Fibroblast of mammary gland (primary cell): ENCODE results near the gene PRLR.

ENCODE experiments used
- DNase-seq: peaks from one replicate; pipeline ENCODE4 v3.0.0-alpha.2; 2010; ENCODE audit warnings: low read depth
- H3K4me3 ChIP-seq: 2 replicates; pipeline ENCODE4 v1.5.1; 2011; ENCODE audit warnings: low read depth, mild to moderate bottlenecking, low read length, moderate library complexity; ENCODE audit not compliant: control insufficient read depth
- TF ChIP-seq, protein P1 (sequence below): conservative IDR thresholded peaks from 2 replicates; pipeline ENCODE4 v1.5.1; 2011; ENCODE audit warnings: low read depth, low read length, inconsistent platforms; ENCODE audit not compliant: control insufficient read depth, insufficient read depth

Gene PRLR

DNA sequence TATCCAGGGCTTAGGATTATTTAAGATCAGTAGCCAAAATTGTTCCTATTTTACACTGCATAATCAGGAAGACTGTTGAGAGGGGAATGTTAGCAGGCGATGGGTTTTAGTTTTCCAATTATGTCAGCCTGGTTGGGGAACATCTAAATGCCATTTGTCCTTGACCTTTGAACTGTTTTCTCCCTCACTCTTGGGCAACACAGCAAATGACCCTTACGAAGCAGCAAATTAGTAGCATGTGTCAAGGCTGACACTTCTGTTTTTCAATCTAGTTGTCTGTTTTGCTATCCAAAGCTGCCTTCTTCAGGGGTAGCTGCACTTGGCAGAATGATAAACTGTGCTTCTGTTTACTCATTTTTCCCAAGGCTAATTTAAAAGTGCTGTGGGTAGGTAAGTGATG, 104.5 kb downstream of the PRLR start:
- TF ChIP-seq, protein P1, sequence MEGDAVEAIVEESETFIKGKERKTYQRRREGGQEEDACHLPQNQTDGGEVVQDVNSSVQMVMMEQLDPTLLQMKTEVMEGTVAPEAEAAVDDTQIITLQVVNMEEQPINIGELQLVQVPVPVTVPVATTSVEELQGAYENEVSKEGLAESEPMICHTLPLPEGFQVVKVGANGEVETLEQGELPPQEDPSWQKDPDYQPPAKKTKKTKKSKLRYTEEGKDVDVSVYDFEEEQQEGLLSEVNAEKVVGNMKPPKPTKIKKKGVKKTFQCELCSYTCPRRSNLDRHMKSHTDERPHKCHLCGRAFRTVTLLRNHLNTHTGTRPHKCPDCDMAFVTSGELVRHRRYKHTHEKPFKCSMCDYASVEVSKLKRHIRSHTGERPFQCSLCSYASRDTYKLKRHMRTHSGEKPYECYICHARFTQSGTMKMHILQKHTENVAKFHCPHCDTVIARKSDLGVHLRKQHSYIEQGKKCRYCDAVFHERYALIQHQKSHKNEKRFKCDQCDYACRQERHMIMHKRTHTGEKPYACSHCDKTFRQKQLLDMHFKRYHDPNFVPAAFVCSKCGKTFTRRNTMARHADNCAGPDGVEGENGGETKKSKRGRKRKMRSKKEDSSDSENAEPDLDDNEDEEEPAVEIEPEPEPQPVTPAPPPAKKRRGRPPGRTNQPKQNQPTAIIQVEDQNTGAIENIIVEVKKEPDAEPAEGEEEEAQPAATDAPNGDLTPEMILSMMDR, result no peak
- DNase-seq, result no peak
- H3K4me3 ChIP-seq, result no peak overlapping the region

DNA sequence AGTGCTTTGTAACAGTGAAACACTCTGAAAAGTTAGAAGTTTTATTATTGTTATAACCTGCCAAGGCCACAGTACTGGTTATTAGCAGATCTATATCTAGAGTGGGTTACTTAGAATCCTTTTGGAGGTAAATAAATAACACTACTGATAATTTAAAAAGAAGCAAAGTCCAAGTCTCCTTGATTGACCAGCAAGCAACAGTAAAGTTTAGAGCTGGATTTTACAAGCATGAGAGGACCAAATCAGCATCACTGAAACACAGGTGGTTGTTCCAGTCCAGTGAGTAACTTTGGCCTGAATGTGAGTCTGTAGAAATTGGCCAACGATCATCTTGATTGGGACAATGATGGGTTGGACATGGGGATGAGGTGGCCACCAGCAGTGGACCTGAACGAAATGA, 105.4 kb downstream of the PRLR start:
- no peak for DNase-seq
- no peak overlapping the region for H3K4me3 ChIP-seq
- TF ChIP-seq, protein P1, result no peak

DNA sequence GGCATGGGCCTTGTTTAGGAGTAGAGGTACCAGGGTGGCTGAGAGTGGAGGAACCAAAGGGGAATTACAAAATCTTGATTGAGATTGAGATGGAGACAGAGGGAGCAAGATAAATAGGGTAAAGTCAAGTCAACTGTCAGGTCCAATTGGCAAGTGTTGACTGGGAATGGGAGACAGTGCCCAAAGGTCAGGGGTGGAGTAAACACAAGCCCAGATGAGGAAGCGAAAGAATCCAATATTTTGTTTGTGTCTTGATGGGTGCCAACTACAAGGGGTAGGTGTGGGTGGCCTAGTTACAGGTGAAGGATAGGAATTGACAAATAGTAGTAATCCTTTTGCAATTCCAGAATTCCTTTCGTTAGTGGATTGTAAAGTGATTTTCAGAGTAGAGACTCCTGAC, 107.5 kb downstream of the PRLR start:
- no peak for DNase-seq
- TF ChIP-seq, protein P1, result no peak
- H3K4me3 ChIP-seq, result no peak overlapping the region

DNA sequence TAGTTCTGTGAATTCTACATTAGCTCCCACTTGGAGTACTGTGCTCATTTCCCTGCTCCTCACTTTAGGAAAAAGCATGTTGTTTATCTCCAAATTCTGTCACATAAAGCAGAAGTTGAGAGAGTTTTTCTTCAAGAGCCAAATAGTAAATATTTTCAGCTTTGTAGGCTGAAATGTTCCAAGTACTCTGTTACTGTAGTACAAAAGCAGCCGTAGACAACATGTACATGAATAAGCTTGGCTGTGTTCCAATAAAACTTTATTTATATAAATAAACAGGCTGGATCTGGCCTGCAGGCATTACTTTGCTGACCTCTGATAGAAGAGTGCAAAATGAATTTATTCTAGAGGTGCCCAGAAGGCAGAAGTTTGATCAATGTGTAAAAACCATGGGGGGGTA, 109.6 kb downstream of the PRLR start:
- TF ChIP-seq, protein P1, result no peak
- H3K4me3 ChIP-seq, result no peak overlapping the region
- DNase-seq, result no peak

DNA sequence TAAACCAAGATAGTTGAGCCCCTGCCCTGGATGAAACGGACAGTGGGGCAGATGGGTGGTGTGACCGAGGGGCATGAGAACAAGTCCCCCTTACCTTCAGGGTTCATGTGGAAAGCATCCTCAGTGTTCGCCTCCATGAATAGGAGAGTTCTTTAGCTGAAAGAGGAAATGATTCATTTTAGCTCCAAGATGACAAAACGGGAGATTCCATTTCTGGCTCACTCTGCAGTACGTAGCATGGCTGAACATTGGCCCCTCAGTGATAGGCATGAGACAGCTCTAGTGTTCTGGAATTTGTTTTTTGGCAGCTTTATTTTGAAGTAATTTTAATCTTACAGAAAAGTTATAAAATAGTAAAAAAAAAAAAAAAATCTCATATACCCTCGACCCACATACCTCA, 112.3 kb downstream of the PRLR start:
- peak; percentile 80 for DNase-seq
- TF ChIP-seq, protein P1, result no peak

DNA sequence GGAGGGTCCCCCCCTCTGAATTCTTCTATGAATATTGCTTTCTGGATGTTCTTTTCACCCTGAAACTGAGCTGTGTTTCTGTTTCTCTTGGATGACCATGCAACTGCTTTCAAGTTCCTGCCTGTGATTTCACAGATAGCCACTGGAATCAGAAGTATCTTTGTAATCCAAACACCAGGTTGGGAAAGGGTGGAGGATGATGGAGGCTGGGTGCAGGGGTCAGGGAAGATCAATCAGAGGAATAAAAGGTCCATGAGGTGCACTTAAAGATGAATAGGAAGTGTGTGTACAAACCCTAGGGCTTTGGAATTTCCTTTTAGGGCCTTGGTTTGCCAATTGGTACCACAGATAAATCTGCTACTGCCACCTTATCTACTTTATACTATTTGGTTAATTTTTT, 114.4 kb downstream of the PRLR start:
- TF ChIP-seq, protein P1, result no peak
- H3K4me3 ChIP-seq, result no peak overlapping the region
- DNase-seq, result no peak

More for the DNA sequence above, 112.3 kb downstream of the PRLR start:
- H3K4me3 ChIP-seq, result no peak overlapping the region

DNA sequence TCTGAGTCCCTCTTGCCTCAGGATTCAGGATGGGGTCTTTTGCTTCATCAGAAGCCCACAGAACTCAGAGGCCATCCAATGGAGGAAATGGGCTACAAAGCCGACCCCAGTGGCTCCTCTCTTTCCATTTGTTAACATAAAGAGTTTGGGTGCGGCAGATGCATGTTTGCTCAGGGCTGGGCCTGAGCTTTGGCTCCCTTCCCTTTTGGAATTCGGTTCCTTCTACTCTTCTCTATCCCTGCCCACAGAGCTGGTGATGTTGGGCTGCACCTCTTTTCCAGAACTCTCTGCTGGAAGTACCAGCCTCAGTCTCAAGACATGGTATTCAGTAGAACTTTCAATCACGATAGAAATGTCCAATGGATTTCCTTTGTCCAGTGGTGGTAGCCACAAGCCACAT, 115.6 kb downstream of the PRLR start:
- no peak for DNase-seq
- TF ChIP-seq, protein P1, result no peak
- no peak overlapping the region for H3K4me3 ChIP-seq
